AML-193 (cell line): ENCODE measurements around the gene MAST2.
"Not testable (repeated sequence)": the region's sequence is repeated elsewhere in the genome, so short reads cannot be mapped to it uniquely, and the experiment has no call there.

Experiments
- DNase-seq, 2 experiments: peaks; one replicate each; lab custom pipeline; 2025; lab: John Stamatoyannopoulos, UW

Gene MAST2

DNA sequence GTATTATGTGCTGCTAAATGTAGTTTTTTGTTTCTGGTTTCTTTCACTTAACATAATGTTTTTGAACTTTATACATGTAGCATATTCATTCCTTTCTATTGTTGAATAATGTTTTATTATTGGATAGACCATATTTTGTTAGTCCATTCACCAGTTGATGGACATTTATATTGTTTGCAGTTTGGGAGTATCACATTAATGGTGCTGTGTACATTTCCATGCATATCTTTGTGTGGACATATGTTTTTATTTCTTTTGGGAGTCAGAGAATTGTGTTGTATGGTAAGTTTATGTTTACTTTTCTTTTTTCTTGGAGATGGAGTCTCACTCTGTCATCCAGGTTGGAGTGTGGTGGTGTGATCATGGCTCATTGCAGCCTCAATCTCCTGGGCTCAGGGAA lies 134.6 kb downstream of the MAST2 start:
- no peak for DNase-seq

GRCh38 chr1:45942411-45942810 lies 139.0 kb downstream of the MAST2 start:
- no peak for DNase-seq

GRCh38 chr1:45943185-45943584 lies 139.8 kb downstream of the MAST2 start:
- DNase-seq: no peak

GRCh38 chr1:45945426-45945825 lies 142.0 kb downstream of the MAST2 start:
- DNase-seq: no peak

DNA sequence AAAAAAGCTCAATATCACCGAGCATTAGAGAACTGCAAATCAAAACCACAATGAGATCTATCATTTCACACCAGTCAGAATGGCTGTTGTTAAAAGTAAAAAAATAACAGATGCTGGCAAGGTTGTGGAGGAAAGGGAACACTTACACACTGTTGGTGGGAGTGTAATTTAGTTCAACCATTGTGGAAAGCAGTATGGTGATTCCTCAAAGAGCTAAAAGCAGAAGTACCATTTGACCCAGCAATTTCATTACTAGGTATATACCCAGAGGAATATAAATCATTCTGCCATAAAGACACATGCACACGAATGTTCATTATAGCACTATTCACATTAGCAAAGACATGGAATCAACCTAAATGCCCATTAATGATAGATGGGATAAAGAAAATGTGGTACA lies 146.1 kb downstream of the MAST2 start:
- DNase-seq: not testable (repeated sequence)

DNA sequence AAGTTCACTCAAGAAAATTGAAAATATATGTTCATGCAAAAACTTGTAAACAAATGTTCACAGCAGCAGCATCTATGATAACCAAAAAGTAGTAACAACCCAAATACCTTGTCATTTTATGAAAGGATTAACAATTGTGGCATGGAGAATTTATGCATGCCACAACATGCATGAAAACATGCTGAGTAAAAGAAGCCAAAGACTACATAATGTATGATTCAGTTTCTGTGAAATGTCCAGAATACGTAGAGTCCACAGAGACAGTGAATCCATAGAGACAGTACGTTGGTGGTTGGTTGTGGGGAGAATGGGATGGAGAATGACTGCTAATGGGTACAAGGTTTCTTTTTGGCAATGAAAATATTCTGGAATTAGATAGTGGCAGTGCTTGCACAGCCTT lies 148.7 kb downstream of the MAST2 start:
- DNase-seq: no peak

GRCh38 chr1:45953934-45954847 lies 150.8 kb downstream of the MAST2 start:
- no peak for DNase-seq

DNA sequence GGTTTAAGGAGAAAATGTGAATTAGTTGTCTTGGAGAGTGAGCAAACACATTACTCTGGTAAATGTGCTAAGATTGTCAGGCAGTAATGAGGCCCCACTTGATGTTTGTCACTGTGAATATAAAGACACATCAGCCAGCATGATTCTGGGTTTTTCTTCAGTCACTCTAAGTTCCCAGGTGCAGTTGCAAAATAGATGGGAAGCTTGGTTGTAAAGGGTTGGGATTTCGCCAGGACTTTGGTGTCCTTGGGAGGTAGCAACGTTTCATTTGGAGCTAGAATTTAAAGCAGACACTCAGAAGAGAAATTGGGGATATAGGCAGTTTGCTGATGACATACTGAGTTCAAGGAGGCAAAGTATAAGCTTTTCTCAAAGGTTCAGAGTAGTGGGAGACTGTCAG lies 154.3 kb downstream of the MAST2 start:
- no peak for DNase-seq

- no peak for DNase-seq
Observed at GRCh38 chr1:45958317-45958716, 154.9 kb downstream of the MAST2 start.

- DNase-seq: no peak
Observed at GRCh38 chr1:45960930-45961715, 157.7 kb downstream of the MAST2 start.

- DNase-seq: not testable (repeated sequence)
Observed at GRCh38 chr1:45961936-45962335, 158.5 kb downstream of the MAST2 start.

DNA sequence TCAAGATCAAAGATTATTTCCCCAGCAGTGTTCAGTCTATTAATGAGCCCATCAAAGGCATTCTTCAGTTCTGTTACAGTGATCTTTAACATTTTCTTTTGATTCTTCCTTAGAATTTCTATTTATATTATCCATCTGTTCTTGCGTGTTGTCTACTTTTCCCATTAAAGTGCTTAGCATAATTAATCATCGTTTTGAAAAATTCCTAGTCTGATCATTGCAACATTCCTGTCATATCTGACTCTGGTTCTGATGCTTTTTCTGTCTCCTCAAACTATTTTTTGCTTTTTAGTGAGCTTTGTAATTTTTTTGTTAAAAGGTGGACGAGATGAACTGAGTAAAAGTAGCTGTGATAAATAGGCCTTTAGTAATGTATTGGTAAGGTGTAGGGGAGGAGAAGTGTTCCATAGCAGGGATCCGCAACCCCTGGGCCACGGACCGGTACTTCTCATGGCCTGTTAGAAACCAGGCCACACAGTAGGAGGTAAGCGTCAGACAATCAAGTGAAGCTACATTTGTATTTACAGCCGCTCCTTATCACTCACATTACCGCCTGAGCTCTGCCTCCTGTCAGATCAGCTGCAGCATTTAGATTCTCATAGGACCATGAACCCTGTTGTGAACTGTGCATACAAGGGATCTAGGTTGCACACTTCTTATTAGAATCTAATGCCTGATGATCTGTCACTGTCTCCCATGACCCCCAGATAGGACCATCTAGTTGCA lies 165.7 kb downstream of the MAST2 start:
- no peak for DNase-seq

DNA sequence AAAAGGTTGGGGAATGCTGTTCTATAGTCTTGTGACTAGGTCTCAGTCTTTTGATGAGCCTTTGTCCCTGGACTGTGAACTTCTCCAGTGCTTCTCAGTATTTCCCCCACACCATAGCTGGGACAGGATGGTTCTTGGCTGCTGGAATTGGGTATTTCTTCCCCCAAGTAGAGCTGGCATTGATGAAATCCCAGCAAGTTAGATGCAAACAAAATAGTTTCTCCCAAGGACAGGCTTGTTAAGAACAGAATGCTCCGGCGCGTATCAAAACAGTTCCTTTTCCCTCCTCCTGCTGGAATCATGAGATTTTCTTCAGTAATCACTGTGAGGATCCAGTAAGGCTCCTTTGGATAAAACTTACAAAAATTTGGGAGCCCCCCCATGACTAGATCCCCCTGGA lies 166.5 kb downstream of the MAST2 start:
- DNase-seq: no peak

DNA sequence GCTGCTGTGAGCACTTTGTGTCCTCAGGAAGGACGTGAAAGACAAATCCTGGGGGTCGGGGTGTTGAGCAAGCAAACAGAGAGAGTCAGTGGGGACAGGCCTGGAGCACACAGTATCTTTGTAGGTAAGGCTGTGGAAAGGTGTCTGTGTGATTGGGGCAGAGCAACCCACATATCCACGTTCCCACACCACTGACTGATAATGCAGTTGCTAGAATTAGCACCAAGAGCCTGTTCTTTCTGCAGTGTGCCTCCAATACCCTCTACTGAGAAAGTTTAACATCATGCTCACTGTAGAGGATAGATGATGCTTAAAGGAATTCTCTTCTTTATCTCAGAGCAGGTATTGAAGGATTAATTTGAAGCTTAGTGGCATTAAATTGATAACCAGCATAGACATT lies 167.9 kb downstream of the MAST2 start:
- DNase-seq: no peak

DNA sequence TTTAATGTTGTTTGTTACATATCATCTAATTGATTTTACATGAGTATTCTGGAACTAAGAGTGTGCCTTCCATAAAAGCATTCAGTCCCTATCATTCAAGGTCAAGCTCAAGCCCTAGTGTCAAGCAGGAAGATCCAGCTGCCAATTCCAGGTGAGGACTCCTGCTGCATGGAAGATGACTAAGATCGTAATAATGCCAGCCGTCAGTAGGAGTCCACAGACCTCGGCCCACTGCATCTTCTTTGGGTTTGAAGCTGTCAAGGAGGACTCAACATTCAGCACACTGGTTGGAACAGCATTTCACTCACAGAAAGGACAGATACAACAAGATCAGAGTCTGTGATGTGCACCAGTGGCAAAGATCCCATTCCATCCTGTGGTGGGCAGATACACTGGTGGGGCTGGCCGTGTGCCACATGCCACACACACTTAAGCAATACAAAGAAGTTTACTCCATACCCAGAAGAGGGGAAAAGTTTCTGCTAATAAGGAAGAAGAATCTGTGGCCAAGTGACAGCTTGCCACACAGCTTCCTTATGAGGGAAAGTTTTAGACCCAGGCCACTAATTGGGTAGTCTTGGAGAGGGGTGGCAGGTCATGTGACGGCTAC lies 168.6 kb downstream of the MAST2 start:
- DNase-seq: peak; percentile 8 to 9

GRCh38 chr1:45972621-45973020 lies 169.2 kb downstream of the MAST2 start:
- DNase-seq: no peak

GRCh38 chr1:45973121-45973520 lies 169.7 kb downstream of the MAST2 start:
- DNase-seq: no peak

GRCh38 chr1:45974541-45975269 lies 171.3 kb downstream of the MAST2 start:
- DNase-seq: no peak

DNA sequence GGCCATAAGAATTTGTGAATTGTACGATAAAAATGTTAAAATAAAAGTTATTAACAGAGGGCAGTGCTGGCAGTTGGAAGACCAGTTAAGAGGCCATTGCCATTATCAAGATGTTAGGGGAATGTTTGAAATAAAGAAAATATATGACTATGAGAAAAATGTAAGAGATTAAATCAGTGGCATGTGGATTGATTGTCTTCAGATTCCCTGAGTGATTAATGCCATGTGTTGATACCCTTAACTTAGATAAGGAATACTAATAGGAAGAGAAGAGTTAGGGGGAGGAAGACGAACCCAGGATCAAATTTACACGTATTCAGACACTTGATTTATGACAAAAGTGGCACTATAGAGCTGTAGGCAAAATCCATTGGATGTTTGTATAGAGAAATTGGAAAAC lies 173.2 kb downstream of the MAST2 start:
- no peak for DNase-seq

DNA sequence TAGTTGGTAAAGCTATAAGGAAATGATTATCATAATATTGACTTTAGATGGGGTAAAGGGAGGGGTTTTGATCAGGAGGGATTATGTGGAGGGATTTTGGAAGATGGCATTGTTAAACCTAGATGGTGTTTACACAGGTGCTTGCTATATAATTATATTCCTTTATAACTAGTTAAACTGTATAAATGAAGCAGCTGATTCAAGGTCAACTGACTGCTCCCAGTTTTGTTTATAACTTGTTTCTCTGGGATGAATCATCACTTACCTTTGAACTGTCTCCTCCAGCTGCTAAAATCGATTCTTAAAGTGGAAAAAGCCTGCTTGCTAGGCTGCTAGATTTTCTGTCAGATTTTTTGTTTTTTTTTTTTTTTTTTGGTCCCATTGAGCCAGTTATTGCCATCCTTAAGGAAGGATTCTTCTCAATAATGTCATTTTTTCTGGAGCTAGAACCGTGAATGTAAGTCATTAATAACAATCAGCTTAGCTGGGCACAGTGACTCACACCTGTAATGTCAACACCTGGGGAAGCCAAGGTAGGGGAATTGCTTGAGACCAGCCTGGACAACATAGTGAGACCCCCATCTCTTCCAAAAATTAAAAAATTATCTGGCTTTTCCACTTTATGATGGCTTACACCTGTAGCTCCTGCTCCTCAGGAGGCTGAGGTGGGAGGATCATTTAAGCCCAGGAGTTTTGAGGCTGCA lies 175.8 kb downstream of the MAST2 start:
- DNase-seq: no peak

- DNase-seq: no peak
Observed at GRCh38 chr1:45979778-45980176, 176.4 kb downstream of the MAST2 start.
